NCI-H2196 treated with DMSO at 0.1 percent for 48 hours (cell line): ENCODE measurements around the gene SUPT6H.

ENCODE experiments used
- DNase-seq: peaks from one replicate; lab custom pipeline; 2025; ENCODE audit not compliant: unreplicated experiment; lab: John Stamatoyannopoulos, UW

SUPT6H gene

DNA sequence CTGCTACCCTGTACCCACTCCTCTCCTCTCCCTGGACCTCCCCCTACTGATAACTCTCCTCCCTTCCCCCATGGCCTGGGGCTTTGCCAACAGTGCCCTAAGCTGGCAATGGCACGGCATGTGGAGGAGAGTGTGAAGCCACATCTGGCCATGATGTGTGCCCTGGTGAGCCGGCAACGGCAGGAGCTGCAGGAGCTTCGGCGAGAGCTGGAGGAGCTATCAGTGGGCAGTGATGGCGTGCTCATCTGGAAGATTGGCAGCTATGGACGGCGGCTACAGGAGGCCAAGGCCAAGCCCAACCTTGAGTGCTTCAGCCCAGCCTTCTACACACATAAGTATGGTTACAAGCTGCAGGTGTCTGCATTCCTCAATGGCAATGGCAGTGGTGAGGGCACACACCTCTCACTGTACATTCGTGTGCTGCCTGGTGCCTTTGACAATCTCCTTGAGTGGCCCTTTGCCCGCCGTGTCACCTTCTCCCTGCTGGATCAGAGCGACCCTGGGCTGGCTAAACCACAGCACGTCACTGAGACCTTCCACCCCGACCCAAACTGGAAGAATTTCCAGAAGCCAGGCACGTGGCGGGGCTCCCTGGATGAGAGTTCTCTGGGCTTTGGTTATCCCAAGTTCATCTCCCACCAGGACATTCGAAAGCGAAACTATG, 87.0 kb downstream of the SUPT6H start:
- DNase-seq = no peak

DNA sequence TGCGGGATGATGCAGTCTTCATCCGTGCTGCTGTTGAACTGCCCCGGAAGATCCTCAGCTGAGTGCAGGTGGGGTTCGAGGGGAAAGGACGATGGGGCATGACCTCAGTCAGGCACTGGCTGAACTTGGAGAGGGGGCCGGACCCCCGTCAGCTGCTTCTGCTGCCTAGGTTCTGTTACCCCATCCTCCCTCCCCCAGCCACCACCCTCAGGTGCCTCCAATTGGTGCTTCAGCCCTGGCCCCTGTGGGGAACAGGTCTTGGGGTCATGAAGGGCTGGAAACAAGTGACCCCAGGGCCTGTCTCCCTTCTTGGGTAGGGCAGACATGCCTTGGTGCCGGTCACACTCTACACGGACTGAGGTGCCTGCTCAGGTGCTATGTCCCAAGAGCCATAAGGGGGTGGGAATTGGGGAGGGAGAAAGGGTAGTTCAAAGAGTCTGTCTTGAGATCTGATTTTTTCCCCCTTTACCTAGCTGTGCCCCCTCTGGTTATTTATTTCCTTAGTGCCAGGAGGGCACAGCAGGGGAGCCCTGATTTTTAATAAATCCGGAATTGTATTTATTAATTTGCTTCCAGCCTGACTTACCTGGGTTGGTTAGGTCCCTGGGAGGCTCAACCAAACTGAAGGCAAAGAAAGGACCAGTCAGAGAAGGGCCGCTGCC, 87.6 kb downstream of the SUPT6H start:
- DNase-seq = no peak

DNA sequence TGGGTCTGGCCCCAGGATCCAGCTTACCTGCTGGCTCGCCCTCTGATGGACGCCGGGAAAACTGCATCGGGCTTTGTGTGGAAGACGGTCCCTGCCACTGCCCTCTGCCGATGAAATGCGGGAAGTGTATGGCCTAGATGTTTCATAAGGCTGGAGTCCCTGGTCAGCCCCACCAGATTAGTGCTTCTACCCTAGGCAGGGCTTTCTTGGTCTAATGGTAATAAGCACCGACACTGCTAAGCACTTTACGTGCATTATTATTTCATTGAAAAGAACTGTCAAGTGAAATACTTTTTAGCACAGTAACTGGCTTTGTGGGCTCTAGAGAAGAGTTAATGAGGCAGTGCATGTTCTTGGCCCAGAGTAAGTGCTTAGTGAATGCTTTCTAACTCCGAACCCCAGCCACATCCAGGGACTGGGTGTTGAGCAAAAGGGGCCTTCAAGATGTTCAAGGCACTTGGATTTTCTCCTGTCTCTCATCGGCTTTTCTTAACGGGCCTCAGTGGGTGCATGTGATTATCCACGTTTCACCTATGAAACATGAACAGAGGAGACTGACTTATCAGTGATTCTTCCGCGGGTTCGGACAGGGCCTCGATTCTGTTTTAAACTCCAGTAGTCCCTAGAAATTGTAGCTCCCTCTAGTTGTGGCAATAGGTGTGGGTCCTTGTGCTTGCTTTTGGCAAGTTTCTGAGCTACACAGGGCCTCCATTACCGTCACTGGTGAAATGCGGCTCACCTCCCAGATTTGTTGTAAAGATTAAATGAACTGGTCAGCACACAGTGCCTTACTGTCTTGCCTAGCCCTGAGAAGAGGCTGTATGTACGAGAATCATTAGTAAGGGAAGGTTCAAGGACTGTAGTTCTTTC, 88.4 kb downstream of the SUPT6H start:
- peak; percentile 64 for DNase-seq

DNA sequence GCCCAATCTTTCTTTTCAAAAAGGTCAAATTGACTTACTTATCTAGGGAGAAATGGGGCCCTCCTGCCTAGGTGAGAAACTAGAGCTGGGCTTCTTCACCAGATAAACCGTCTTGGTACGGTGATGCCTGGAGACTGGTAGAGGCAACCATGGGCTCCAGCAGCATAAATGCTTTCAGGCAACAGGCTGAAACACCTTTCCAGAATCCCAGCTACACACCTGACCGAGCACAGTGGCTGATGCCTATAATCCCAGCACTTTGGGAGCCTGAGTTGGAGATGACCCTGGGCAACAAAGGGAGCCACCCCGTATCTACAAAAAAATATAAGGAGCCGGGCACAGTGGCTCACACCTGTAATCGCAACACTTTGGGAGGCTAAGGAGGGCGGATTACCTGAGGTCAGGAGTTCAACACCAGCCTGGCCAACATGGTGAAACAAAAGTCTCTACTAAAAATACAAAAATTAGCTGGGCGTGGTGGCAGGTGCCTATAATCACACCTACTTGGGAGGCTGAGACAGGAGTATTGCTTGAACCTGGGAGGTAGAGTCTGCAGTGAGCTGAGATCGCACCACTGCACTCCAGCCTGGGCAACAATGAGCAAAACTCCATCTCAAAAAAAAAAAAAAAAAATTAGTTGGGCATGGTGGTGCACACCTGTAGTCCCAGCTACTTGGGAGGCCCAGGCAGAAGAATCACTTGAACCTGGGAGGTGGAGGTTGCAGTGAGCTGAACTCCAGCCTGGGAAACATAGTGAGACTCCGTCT, 89.8 kb downstream of the SUPT6H start:
- no peak for DNase-seq
